GM18511 (cell line): Measurements from ENCODE around the gene GPR143.
"Not testable (repeated sequence)": the region's sequence is repeated elsewhere in the genome, so short reads cannot be mapped to it uniquely, and the experiment has no call there.

ENCODE experiments used
- ATAC-seq: cut with Tn5 transposase; IDR thresholded peaks from one replicate; pipeline ENCODE4 v1.9.1; 2021; ENCODE audit warnings: mild to moderate bottlenecking, moderate library complexity; ENCODE audit not compliant: unreplicated experiment

GPR143 gene

GRCh38 chrX:9765737-9766097 is at the start of gene GPR143:
Gene GPR143, minus strand, starts transcription at chrX:9765847. Its CDS starts 30 bp downstream, at chrX:9765817.
- ATAC-seq = no peak

- ATAC-seq = not testable (repeated sequence)
Observed at GRCh38 chrX:9811086-9811485, 45.4 kb upstream of the GPR143 start.

- ATAC-seq = not testable (repeated sequence)
Observed at GRCh38 chrX:9809876-9810275, 44.2 kb upstream of the GPR143 start.

- no peak for ATAC-seq
Observed at GRCh38 chrX:9807355-9808182, 41.9 kb upstream of the GPR143 start.

GRCh38 chrX:9805956-9806355 is 40.3 kb upstream of the GPR143 start:
- ATAC-seq = no peak

- no peak for ATAC-seq
Observed at GRCh38 chrX:9804444-9804843, 38.8 kb upstream of the GPR143 start.

- no peak for ATAC-seq
Observed at GRCh38 chrX:9802737-9803136, 37.1 kb upstream of the GPR143 start.

- ATAC-seq = no peak
Observed at GRCh38 chrX:9797384-9798360, 32.0 kb upstream of the GPR143 start.

GRCh38 chrX:9794495-9794894 is 28.8 kb upstream of the GPR143 start:
- ATAC-seq = no peak

GRCh38 chrX:9790866-9791265 is 25.2 kb upstream of the GPR143 start:
- no peak for ATAC-seq

- ATAC-seq = no peak
Observed at GRCh38 chrX:9789555-9789954, 23.9 kb upstream of the GPR143 start.

GRCh38 chrX:9788911-9789310 is 23.3 kb upstream of the GPR143 start:
- no peak for ATAC-seq

- ATAC-seq = no peak
Observed at GRCh38 chrX:9786798-9787635, 21.4 kb upstream of the GPR143 start.

GRCh38 chrX:9785944-9786797 is 20.5 kb upstream of the GPR143 start, which contains the start of gene SHROOM2:
Gene SHROOM2, plus strand, starts transcription at chrX:9786429. Its CDS starts 117 bp downstream, at chrX:9786546.
- no peak for ATAC-seq

- ATAC-seq = no peak
Observed at GRCh38 chrX:9785254-9785943, 19.8 kb upstream of the GPR143 start.

GRCh38 chrX:9784332-9784731 is 18.7 kb upstream of the GPR143 start:
- no peak for ATAC-seq

GRCh38 chrX:9781941-9782340 is 16.3 kb upstream of the GPR143 start:
- ATAC-seq = no peak

- no peak for ATAC-seq
Observed at GRCh38 chrX:9775930-9776329, 10.3 kb upstream of the GPR143 start.

GRCh38 chrX:9772943-9773342 is 7.3 kb upstream of the GPR143 start:
- ATAC-seq = no peak
